Lung (tissue), 12 donors: ENCODE results near the gene SHB. TPM values are rescaled to one million over a fixed set of nuclear protein-coding genes. Genes with fewer than 3 reads are reported as not detected.

Experiments used
- ATAC-seq: fragments of 200-7000 bp; cut with Tn5 transposase; one replicate; pipeline ENCODE4 v1.9.1; 2020; ENCODE audit warnings: moderate number of reproducible peaks; ENCODE audit not compliant: insufficient read depth, low FRiP score
- DNase-seq, 3 donors: peaks; one replicate each; pipeline ENCODE4 v3.0.0-alpha.2; 2013 to 2017
- H3K27ac ChIP-seq, 2 donors: one replicate each; pipeline ENCODE4 v1.5.1; 2013; ENCODE audit warnings: mild to moderate bottlenecking in 2 of 2, moderate library complexity in 2 of 2, control low read depth in 1 of 2, inconsistent platforms in 1 of 2, low read depth in 1 of 2, low read length in 1 of 2
- H3K27me3 ChIP-seq, 3 donors: one replicate each; pipeline ENCODE4 v1.5.1; 2013; ENCODE audit warnings: low read length in 2 of 3; ENCODE audit not compliant: control insufficient read depth in 3 of 3, insufficient read depth in 3 of 3
- H3K36me3 ChIP-seq, 4 donors: one replicate each; pipeline ENCODE4 v1.5.1; 2013; ENCODE audit warnings: low read length in 4 of 4, mild to moderate bottlenecking in 1 of 4, moderate library complexity in 1 of 4; ENCODE audit not compliant: control insufficient read depth in 4 of 4, insufficient read depth in 4 of 4
- H3K4me1 ChIP-seq, 5 donors: one replicate each; pipeline ENCODE4 v1.5.1; 2013; ENCODE audit warnings: low read length in 5 of 5, mild to moderate bottlenecking in 2 of 5, moderate library complexity in 1 of 5; ENCODE audit not compliant: control insufficient read depth in 5 of 5, insufficient read depth in 5 of 5
- H3K4me3 ChIP-seq: one replicate; pipeline ENCODE4 v1.5.1; 2013; ENCODE audit warnings: mild to moderate bottlenecking, control low read depth, moderate library complexity
- H3K9ac ChIP-seq, 2 donors: one replicate each; pipeline ENCODE4 v1.5.1; 2013; ENCODE audit warnings: low read length in 2 of 2, control low read depth in 1 of 2; ENCODE audit not compliant: insufficient read depth in 1 of 2
- H3K9me3 ChIP-seq, 4 donors: one replicate each; pipeline ENCODE4 v1.5.1; 2013; ENCODE audit warnings: low read length in 3 of 4, mild to moderate bottlenecking in 1 of 4, moderate library complexity in 1 of 4; ENCODE audit not compliant: control insufficient read depth in 4 of 4, insufficient read depth in 3 of 4
- WGBS, 2 donors: extraction: QIAGEN DNeasy Blood & Tissue Kit; methylation state at CpG; one replicate each; pipeline ENCODE4 v1.1.7; 2013; 5-methylcytosine and 5-hydroxymethylcytosine counted together
- polyA plus RNA-seq, 2 donors: library from polyadenylated mRNA; stranded (reverse); fragments of 200-250 nt; gene quantifications; one replicate each; pipeline ENCODE4 v1.2.1, GENCODE V29; 2013
- total RNA-seq, 2 donors: library from RNA; depleted of rRNA in 1 of 2; stranded (reverse); fragments of >200 nt in 1 of 2; gene quantifications; one replicate each; pipeline ENCODE4 v1.2.1, GENCODE V29; 2014 to 2021
- TF ChIP-seq, protein P1 (sequence below): IDR thresholded peaks from 2 replicates; pipeline ENCODE4 v1.5.1; 2012; ENCODE audit warnings: mild to moderate bottlenecking; ENCODE audit errors: control extremely low read depth, extremely low read depth
- donor health status: control.
- donor health status: control.
- donor health status: Bipolar disorder and iron deficiency.
- donor health status: healthy.
- donor health status: DM: yes; HTN: yes; CAD: no.

SHB gene
- total and polyA plus RNA-seq, 4 donors: 10.8 to 32.3 (median 14.4) TPM

DNA sequence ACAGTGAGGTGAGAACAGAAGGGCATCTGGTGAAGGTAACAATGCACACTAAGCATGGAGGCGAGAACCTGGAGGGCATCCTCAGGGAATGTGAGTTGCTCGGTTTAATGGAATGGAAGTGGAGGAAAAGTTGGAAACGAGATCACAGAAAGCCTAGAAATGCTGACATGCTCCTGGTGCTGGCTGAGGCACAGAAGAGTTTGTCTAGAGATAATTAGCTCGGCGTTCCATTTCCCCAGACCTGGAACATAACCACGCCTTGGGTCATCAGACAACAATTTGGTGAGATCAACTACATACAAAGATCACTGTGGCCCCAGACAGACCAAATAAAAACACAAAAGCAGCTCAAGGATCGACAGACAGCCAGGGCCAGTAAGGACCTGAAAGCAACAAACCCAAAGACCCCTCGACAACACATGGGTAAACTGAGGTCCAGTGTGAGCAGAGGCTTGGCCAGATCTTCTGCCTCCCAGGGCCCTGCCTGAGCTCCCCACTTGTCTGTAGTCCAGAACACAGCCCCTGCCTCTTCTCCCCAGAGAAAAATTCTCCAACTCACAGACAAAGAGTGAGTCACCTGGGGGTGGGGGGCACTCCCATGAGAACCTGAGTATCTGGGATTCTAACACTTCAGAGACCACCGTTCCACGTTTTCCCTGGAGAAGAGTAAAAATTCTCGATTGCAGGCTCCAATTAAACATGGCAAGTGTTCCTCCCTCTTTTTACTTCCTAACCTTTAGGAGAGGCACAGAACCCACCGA lies 52.5 kb downstream of the SHB start:
- H3K9me3 ChIP-seq: no peaks in the 10 kb centered on the region
- ATAC-seq (no peak), DNase-seq (no peak)
- 71 to 79% methylated on average over 12 of the region's 12 CpGs for WGBS, 2 donors
- H3K4me1 ChIP-seq: peaks cover 14 to 40% (median 23%) of the 10 kb centered on the region in 5 donors
- TF ChIP-seq, protein P1, sequence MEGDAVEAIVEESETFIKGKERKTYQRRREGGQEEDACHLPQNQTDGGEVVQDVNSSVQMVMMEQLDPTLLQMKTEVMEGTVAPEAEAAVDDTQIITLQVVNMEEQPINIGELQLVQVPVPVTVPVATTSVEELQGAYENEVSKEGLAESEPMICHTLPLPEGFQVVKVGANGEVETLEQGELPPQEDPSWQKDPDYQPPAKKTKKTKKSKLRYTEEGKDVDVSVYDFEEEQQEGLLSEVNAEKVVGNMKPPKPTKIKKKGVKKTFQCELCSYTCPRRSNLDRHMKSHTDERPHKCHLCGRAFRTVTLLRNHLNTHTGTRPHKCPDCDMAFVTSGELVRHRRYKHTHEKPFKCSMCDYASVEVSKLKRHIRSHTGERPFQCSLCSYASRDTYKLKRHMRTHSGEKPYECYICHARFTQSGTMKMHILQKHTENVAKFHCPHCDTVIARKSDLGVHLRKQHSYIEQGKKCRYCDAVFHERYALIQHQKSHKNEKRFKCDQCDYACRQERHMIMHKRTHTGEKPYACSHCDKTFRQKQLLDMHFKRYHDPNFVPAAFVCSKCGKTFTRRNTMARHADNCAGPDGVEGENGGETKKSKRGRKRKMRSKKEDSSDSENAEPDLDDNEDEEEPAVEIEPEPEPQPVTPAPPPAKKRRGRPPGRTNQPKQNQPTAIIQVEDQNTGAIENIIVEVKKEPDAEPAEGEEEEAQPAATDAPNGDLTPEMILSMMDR: no peak
- H3K27ac ChIP-seq: peak overlapping the region; percentile 53 to 55
- peak overlapping the region in 1 of 2 donors; percentile 27 for H3K9ac ChIP-seq
- H3K36me3 ChIP-seq: peaks cover 0 to 22% (median 0%) of the 10 kb centered on the region in 4 donors
- H3K27me3 ChIP-seq: no peaks in the 10 kb centered on the region
- no peak overlapping the region for H3K4me3 ChIP-seq

- Histone ChIP-seq H3K27me3 (no peaks in the 10 kb centered on the region), H3K9me3 (no peaks in the 10 kb centered on the region), H3K27ac (peak overlapping the region in 1 of 2 donors; percentile 5), H3K9ac (no peak overlapping the region), H3K4me1 (peaks cover 14 to 40% (median 23%) of the 10 kb centered on the region in 5 donors), H3K4me3 (no peak overlapping the region), H3K36me3 (peaks cover 0 to 21% (median 0%) of the 10 kb centered on the region in 4 donors)
- 92 to 97% methylated on average over 7 of the region's 7 CpGs for WGBS, 2 donors
- ATAC-seq: no peak
- TF ChIP-seq, protein P1: no peak
- DNase-seq: no peak
These were observed 53.1 kb downstream of the SHB start for GRCh38 chr9:38015906-38016305.

DNA sequence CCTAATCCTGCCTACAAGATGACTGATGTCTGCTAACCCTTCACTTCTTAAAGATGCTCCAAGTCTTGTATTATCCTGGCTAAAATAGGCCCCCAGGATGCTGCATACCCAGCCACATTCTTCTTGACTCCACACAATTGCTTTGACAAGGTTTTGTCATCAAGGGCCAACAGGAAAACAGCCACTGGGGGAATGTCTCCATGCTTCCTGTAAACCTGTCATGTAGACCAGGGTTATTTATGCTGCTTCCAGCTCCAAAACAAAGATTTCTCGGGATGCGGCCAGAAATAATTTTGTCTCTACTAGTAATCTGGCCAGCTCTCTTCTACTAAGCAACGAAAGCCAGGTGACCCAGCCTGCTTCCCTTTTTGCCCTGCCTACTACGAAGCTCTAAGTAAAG lies 53.8 kb downstream of the SHB start:
- H3K27ac ChIP-seq: no peak overlapping the region
- peaks cover 0 to 21% (median 0%) of the 10 kb centered on the region in 4 donors for H3K36me3 ChIP-seq
- no peak for DNase-seq
- no peaks in the 10 kb centered on the region for H3K27me3 ChIP-seq
- no peaks in the 10 kb centered on the region for H3K9me3 ChIP-seq
- TF ChIP-seq, protein P1: no peak
- WGBS, 2 donors: 52 to 63% methylated on average over 4 of the region's 4 CpGs
- no peak for ATAC-seq
- H3K9ac ChIP-seq: no peak overlapping the region
- no peak overlapping the region for H3K4me3 ChIP-seq
- peaks cover 11 to 38% (median 24%) of the 10 kb centered on the region in 5 donors for H3K4me1 ChIP-seq
